Tibial nerve (tissue), 4 donors: ENCODE measurements around the gene CTRB2. TPM values are rescaled to one million over a fixed set of nuclear protein-coding genes. Genes with fewer than 3 reads are reported as not detected.
"Not testable (repeated sequence)": the region's sequence is repeated elsewhere in the genome, so short reads cannot be mapped to it uniquely, and the experiment has no call there.

Experiments
- DNase-seq, 2 donors: peaks; one replicate each; pipeline ENCODE4 v3.0.0-alpha.2; 2019; ENCODE audit warnings: low spot score in 2 of 2
- H3K27ac ChIP-seq, 4 donors: fragments of 200-600 bp; sonication (generic) in 3 of 4; one replicate each; pipeline ENCODE4 v1.5.1; 2017 to 2019; ENCODE audit warnings: mild to moderate bottlenecking in 1 of 4
- H3K27me3 ChIP-seq, 2 donors: fragments of 200-600 bp; sonication (generic) in 1 of 2; one replicate each; pipeline versions ENCODE4 v1.5.1 to v1.6.0; 2017 to 2019
- H3K36me3 ChIP-seq, 3 donors: fragments of 200-600 bp; sonication (generic); one replicate each; pipeline ENCODE4 v1.5.1; 2018 to 2019
- H3K4me1 ChIP-seq, 4 donors: fragments of 200-600 bp; sonication (generic) in 3 of 4; one replicate each; pipeline ENCODE4 v1.5.1; 2017 to 2019
- H3K4me3 ChIP-seq, 4 donors: fragments of 200-600 bp; sonication (generic) in 3 of 4; one replicate each; pipeline ENCODE4 v1.5.1; 2017 to 2019; ENCODE audit warnings: mild to moderate bottlenecking in 1 of 4, moderate library complexity in 1 of 4
- H3K9me3 ChIP-seq, 4 donors: fragments of 200-600 bp; sonication (generic) in 3 of 4; one replicate each; pipeline ENCODE4 v1.5.1; 2017 to 2019
- EP300 ChIP-seq, 2 donors: sonication (generic); formaldehyde crosslinking; IDR thresholded peaks; one replicate each; pipeline ENCODE4 v1.6.1; 2017; ENCODE audit warnings: antibody characterized with exemption in 2 of 2, mild to moderate bottlenecking in 1 of 2
- POLR2A ChIP-seq, 2 donors: fragments of 450-650 bp; IDR thresholded peaks; one replicate each; pipeline ENCODE4 v1.6.1; 2017; ENCODE audit warnings: antibody characterized with exemption in 2 of 2, mild to moderate bottlenecking in 2 of 2, moderate library complexity in 2 of 2
- WGBS, 2 donors: methylation state at CpG; one replicate each; pipeline ENCODE4 v1.1.5; 2018; 5-methylcytosine and 5-hydroxymethylcytosine counted together
- total RNA-seq, 4 donors: library from RNA; depleted of rRNA; stranded (reverse); fragments of >200 nt; gene quantifications; one replicate each; pipeline ENCODE4 v1.1.0, GENCODE V29; 2016
- TF ChIP-seq, protein P1 (sequence below), 5 experiments: fragments of 200-600 bp in 3 of 5; fragments of 450-650 bp in 2 of 5; sonication (generic) in 3 of 5; IDR thresholded peaks; one replicate each; pipeline ENCODE4 v1.5.1; 2016 to 2019; ENCODE audit warnings: antibody characterized with exemption in 5 of 5, mild to moderate bottlenecking in 3 of 5, moderate library complexity in 2 of 5

The CTRB2 gene
- total RNA-seq, 4 donors from 2014 or later: 4.2 to 45.0 (median 15.5) TPM

DNA sequence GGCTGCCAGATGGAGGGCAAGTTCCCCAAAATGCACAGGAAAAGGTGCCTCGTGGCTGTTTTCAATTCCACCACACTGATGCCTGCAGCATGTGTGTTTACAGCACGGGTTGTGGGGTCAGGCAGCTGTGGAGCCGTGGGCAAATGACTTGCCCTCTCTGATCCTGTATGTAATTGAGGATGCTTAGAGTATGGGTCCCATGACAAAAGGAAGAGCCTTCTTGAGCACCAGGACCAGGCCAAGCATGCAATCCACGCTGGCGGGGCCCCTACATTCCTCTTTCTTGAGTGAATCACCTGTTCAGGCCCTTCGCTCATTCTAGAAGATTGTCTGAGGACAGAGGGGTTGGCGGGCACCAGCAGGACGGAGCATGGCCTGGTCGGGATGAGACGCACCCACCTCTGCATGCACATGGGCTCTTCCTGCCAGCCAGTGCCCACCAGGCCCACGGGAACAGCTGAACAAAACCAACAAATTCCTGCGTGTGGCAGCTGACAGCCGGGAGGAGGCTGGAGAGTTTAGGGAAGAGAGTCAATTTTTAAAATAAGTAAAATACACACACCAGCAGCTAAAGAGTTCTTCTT lies 1.4 kb upstream of the CTRB2 start:
- no peak overlapping the region for H3K27ac ChIP-seq
- H3K27me3 ChIP-seq: peaks cover 0 to 5% of the 10 kb centered on the region in 2 donors
- WGBS, 2 donors: 75 to 85% methylated on average over 13 of the region's 13 CpGs
- no peaks in the 10 kb centered on the region for H3K4me1 ChIP-seq
- DNase-seq: no peak
- no peaks in the 10 kb centered on the region for H3K9me3 ChIP-seq
- H3K36me3 ChIP-seq: no peaks in the 10 kb centered on the region
- H3K4me3 ChIP-seq: no peak overlapping the region
- TF ChIP-seq, protein P1, sequence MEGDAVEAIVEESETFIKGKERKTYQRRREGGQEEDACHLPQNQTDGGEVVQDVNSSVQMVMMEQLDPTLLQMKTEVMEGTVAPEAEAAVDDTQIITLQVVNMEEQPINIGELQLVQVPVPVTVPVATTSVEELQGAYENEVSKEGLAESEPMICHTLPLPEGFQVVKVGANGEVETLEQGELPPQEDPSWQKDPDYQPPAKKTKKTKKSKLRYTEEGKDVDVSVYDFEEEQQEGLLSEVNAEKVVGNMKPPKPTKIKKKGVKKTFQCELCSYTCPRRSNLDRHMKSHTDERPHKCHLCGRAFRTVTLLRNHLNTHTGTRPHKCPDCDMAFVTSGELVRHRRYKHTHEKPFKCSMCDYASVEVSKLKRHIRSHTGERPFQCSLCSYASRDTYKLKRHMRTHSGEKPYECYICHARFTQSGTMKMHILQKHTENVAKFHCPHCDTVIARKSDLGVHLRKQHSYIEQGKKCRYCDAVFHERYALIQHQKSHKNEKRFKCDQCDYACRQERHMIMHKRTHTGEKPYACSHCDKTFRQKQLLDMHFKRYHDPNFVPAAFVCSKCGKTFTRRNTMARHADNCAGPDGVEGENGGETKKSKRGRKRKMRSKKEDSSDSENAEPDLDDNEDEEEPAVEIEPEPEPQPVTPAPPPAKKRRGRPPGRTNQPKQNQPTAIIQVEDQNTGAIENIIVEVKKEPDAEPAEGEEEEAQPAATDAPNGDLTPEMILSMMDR (IDR thresholded peaks at IDR 0.05): no peak
- TF ChIP-seq POLR2A (IDR thresholded peaks at IDR 0.05): no peak
- no peak for TF ChIP-seq EP300 (IDR thresholded peaks at IDR 0.05)

GRCh38 chr16:75207831-75208230 lies 870 bp upstream of the CTRB2 start:
- Histone ChIP-seq H3K27me3 (peaks cover 0 to 5% of the 10 kb centered on the region in 2 donors), H3K4me1 (no peaks in the 10 kb centered on the region), H3K9me3 (no peaks in the 10 kb centered on the region), H3K27ac (no peak overlapping the region), H3K36me3 (no peaks in the 10 kb centered on the region), H3K4me3 (no peak overlapping the region)
- DNase-seq: no peak
- 87 to 90% methylated on average over 9 to 11 of the region's 11 CpGs for WGBS, 2 donors
- no peak for TF ChIP-seq EP300 (IDR thresholded peaks at IDR 0.05)
- no peak for TF ChIP-seq POLR2A (IDR thresholded peaks at IDR 0.05)

GRCh38 chr16:75205961-75206748 lies 806 bp downstream of the CTRB2 start:
- H3K36me3 ChIP-seq, DNase-seq, H3K4me3 ChIP-seq, H3K4me1 ChIP-seq, H3K27me3 ChIP-seq, H3K9me3 ChIP-seq, H3K27ac ChIP-seq: not testable (repeated sequence)
- WGBS, 2 donors: 86 to 87% methylated on average over 8 to 12 of the region's 25 CpGs

- not testable (repeated sequence) for H3K27me3 ChIP-seq, H3K27ac ChIP-seq, H3K36me3 ChIP-seq, H3K4me3 ChIP-seq, H3K4me1 ChIP-seq, H3K9me3 ChIP-seq, DNase-seq
- WGBS, 2 donors: no CpG with 5 or more reads among the region's 19 CpGs
These were observed 1.5 kb downstream of the CTRB2 start for GRCh38 chr16:75205438-75205837.

DNA sequence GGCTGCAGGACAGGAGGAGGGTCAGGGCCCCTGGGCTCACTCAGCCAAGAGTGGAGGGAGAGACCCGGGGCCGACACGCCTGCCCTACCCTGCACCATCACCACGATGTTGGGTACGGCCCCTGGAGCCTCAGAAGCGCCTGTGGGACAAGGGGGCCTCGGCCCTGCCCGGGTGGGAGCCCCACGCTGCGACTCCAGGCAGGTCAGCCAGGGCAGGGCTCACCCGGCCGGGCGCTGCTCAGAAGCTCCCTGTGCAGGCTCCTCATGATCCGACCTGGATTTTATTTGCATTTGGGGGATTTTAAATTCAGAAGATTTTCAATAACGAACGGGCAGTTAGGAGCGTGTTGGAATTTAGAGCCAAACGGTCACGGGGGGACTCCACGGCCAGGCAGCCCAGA lies 2.1 kb downstream of the CTRB2 start:
- DNase-seq, H3K4me3 ChIP-seq, H3K4me1 ChIP-seq, H3K9me3 ChIP-seq, H3K36me3 ChIP-seq, H3K27me3 ChIP-seq, H3K27ac ChIP-seq: not testable (repeated sequence)
- no CpG with 5 or more reads among the region's 20 CpGs for WGBS, 2 donors

DNA sequence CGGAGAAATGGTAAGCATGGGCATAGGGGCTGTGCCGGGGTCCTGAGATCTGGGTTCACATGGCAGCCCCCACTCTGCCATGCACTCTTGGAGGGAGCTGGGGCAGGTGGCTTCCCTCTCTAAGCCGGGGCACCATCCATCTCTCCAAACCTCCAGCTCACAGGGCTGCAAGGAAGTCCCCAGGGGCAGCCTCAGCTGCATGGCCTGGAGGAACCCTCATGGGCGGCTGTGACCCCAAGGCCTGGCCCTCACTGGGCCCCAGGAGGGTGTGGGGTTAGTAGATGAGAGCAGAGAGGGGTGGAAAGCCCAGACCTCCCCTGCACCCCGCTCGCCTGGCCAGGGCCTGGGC lies 2.6 kb downstream of the CTRB2 start:
- no peak overlapping the region for H3K27ac ChIP-seq
- no peaks in the 10 kb centered on the region for H3K9me3 ChIP-seq
- peaks cover 0 to 4% (median 0%) of the 10 kb centered on the region in 4 donors for H3K4me1 ChIP-seq
- WGBS, 2 donors: 83 to 97% methylated on average over 1 to 5 of the region's 6 CpGs
- TF ChIP-seq, protein P1 (IDR thresholded peaks at IDR 0.05): no peak
- TF ChIP-seq POLR2A (IDR thresholded peaks at IDR 0.05) (no peak), EP300 (IDR thresholded peaks at IDR 0.05) (no peak)
- peaks cover 0 to 10% of the 10 kb centered on the region in 2 donors for H3K27me3 ChIP-seq
- H3K36me3 ChIP-seq: no peaks in the 10 kb centered on the region
- DNase-seq: no peak
- no peak overlapping the region for H3K4me3 ChIP-seq

- Histone ChIP-seq H3K27me3 (peaks cover 0 to 10% of the 10 kb centered on the region in 2 donors), H3K4me1 (peaks cover 0 to 7% (median 0%) of the 10 kb centered on the region in 4 donors), H3K4me3 (no peak overlapping the region), H3K9me3 (no peaks in the 10 kb centered on the region), H3K36me3 (no peaks in the 10 kb centered on the region), H3K27ac (no peak overlapping the region)
- 75 to 80% methylated on average over 13 of the region's 13 CpGs for WGBS, 2 donors
- no peak for DNase-seq
- TF ChIP-seq, protein P1 (IDR thresholded peaks at IDR 0.05): no peak
- no peak for TF ChIP-seq POLR2A (IDR thresholded peaks at IDR 0.05)
- TF ChIP-seq EP300 (IDR thresholded peaks at IDR 0.05): no peak
These were observed 3.1 kb downstream of the CTRB2 start for GRCh38 chr16:75203667-75204409.
